SU-DHL-6 (cell line): ENCODE measurements around the gene ITFG1.
"Not testable (repeated sequence)": the region's sequence is repeated elsewhere in the genome, so short reads cannot be mapped to it uniquely, and the experiment has no call there.

Experiments used
- CTCF ChIP-seq: fragments of 200-600 bp; sonication (generic); IDR thresholded peaks from one replicate; pipeline ENCODE4 v1.5.1; 2017; ENCODE audit warnings: antibody characterized with exemption, mild to moderate bottlenecking, low read length, moderate library complexity; ENCODE audit not compliant: insufficient read depth, poor library complexity, severe bottlenecking
- EZH2phosphoT487 ChIP-seq: fragments of 200-600 bp; sonication (generic), shearing (Covaris generic); conservative IDR thresholded peaks from 2 replicates; pipeline ENCODE4 v1.6.1; 2018; ENCODE audit warnings: mild to moderate bottlenecking, antibody characterized with exemption, low read length, moderate library complexity, mixed read lengths

GRCh38 chr16:47468070-47468689 is 7.3 kb upstream of the ITFG1 start:
- TF ChIP-seq CTCF, EZH2phosphoT487: not testable (repeated sequence)
